Mucosa of stomach (tissue), 1 donor: ENCODE results near the gene ZNF837.
A peak's percentile ranks its signal among the peaks of the same experiment; 100 is the strongest.

ENCODE experiments used
- H3K27me3 ChIP-seq: one replicate; pipeline ENCODE4 v1.7.0; 2013; ENCODE audit warnings: mild to moderate bottlenecking, low read length; ENCODE audit not compliant: control insufficient read depth, insufficient read depth
- H3K36me3 ChIP-seq: one replicate; pipeline ENCODE4 v1.7.0; 2013; ENCODE audit warnings: low read length; ENCODE audit not compliant: control insufficient read depth, insufficient read depth
- H3K4me1 ChIP-seq: one replicate; pipeline ENCODE4 v1.7.0; 2013; ENCODE audit warnings: mild to moderate bottlenecking, low read length; ENCODE audit not compliant: control insufficient read depth, insufficient read depth
- H3K4me3 ChIP-seq: one replicate; pipeline ENCODE4 v1.7.0; 2013; ENCODE audit warnings: low read length
- H3K9ac ChIP-seq: one replicate; pipeline ENCODE4 v1.7.0; 2013; ENCODE audit warnings: mild to moderate bottlenecking, low read length, moderate library complexity
- H3K9me3 ChIP-seq: one replicate; pipeline ENCODE4 v1.7.0; 2013; ENCODE audit warnings: mild to moderate bottlenecking, low read length, moderate library complexity; ENCODE audit not compliant: control insufficient read depth
- donor health status: Pancreatic carcinoma.

The ZNF837 gene

GRCh38 chr19:58334691-58335249, 46.1 kb downstream of the ZNF837 start:
- no peak overlapping the region for H3K4me3 ChIP-seq
- peaks cover 11% of the 10 kb centered on the region for H3K4me1 ChIP-seq
- no peaks in the 10 kb centered on the region for H3K9me3 ChIP-seq
- no peaks in the 10 kb centered on the region for H3K27me3 ChIP-seq
- no peak overlapping the region for H3K9ac ChIP-seq
- peaks cover 8% of the 10 kb centered on the region for H3K36me3 ChIP-seq

GRCh38 chr19:58332697-58333096, 48.1 kb downstream of the ZNF837 start:
- H3K4me3 ChIP-seq: no peak overlapping the region
- peaks cover 8% of the 10 kb centered on the region for H3K36me3 ChIP-seq
- H3K9ac ChIP-seq: no peak overlapping the region
- no peaks in the 10 kb centered on the region for H3K9me3 ChIP-seq
- peaks cover 18% of the 10 kb centered on the region for H3K4me1 ChIP-seq
- H3K27me3 ChIP-seq: no peaks in the 10 kb centered on the region

- no peaks in the 10 kb centered on the region for H3K27me3 ChIP-seq
- H3K9me3 ChIP-seq: no peaks in the 10 kb centered on the region
- H3K4me1 ChIP-seq: peaks cover 26% of the 10 kb centered on the region
- no peak overlapping the region for H3K9ac ChIP-seq
- no peak overlapping the region for H3K4me3 ChIP-seq
- no peaks in the 10 kb centered on the region for H3K36me3 ChIP-seq
These were observed 50.4 kb downstream of the ZNF837 start for GRCh38 chr19:58330458-58330857.

GRCh38 chr19:58328999-58329398, 51.8 kb downstream of the ZNF837 start:
- H3K27me3 ChIP-seq: no peaks in the 10 kb centered on the region
- H3K4me1 ChIP-seq: peaks cover 31% of the 10 kb centered on the region
- H3K9me3 ChIP-seq: no peaks in the 10 kb centered on the region
- H3K9ac ChIP-seq: no peak overlapping the region
- H3K36me3 ChIP-seq: no peaks in the 10 kb centered on the region
- H3K4me3 ChIP-seq: no peak overlapping the region

GRCh38 chr19:58326914-58327726, 53.7 kb downstream of the ZNF837 start, which contains the start of gene ZSCAN22:
Gene ZSCAN22, plus strand, starts transcription at chr19:58326994. Its CDS starts 7,809 bp downstream, at chr19:58334803.
- H3K4me1 ChIP-seq: peaks cover 31% of the 10 kb centered on the region
- H3K36me3 ChIP-seq: no peaks in the 10 kb centered on the region
- H3K4me3 ChIP-seq: peak within 1 kb of the TSS; percentile 91
- no peaks in the 10 kb centered on the region for H3K27me3 ChIP-seq
- peak within 1 kb of the TSS; percentile 77 for H3K9ac ChIP-seq
- no peaks in the 10 kb centered on the region for H3K9me3 ChIP-seq

- no peaks in the 10 kb centered on the region for H3K36me3 ChIP-seq
- no peaks in the 10 kb centered on the region for H3K9me3 ChIP-seq
- H3K4me3 ChIP-seq: peak overlapping the region; percentile 91
- H3K9ac ChIP-seq: peak overlapping the region; percentile 77
- no peaks in the 10 kb centered on the region for H3K27me3 ChIP-seq
- H3K4me1 ChIP-seq: peaks cover 31% of the 10 kb centered on the region
These were observed 54.3 kb downstream of the ZNF837 start for GRCh38 chr19:58326501-58326913.

- Histone ChIP-seq H3K4me3 (no peak overlapping the region), H3K36me3 (no peaks in the 10 kb centered on the region), H3K4me1 (peaks cover 25% of the 10 kb centered on the region), H3K9ac (peak overlapping the region; percentile 77), H3K27me3 (no peaks in the 10 kb centered on the region), H3K9me3 (no peaks in the 10 kb centered on the region)
These were observed 55.4 kb downstream of the ZNF837 start for GRCh38 chr19:58325311-58326022.

- H3K4me1 ChIP-seq: no peaks in the 10 kb centered on the region
- H3K9me3 ChIP-seq: no peaks in the 10 kb centered on the region
- H3K4me3 ChIP-seq: no peak overlapping the region
- H3K27me3 ChIP-seq: no peaks in the 10 kb centered on the region
- peaks cover 7% of the 10 kb centered on the region for H3K36me3 ChIP-seq
- H3K9ac ChIP-seq: no peak overlapping the region
These were observed 61.6 kb downstream of the ZNF837 start for GRCh38 chr19:58319241-58319640.

GRCh38 chr19:58318297-58318696, 62.5 kb downstream of the ZNF837 start:
- no peaks in the 10 kb centered on the region for H3K27me3 ChIP-seq
- peaks cover 7% of the 10 kb centered on the region for H3K36me3 ChIP-seq
- H3K9me3 ChIP-seq: no peaks in the 10 kb centered on the region
- H3K9ac ChIP-seq: no peak overlapping the region
- no peak overlapping the region for H3K4me3 ChIP-seq
- H3K4me1 ChIP-seq: no peaks in the 10 kb centered on the region
